Glomerular endothelial cell (primary cell): ENCODE data around the gene MBOAT7. TPM values are rescaled to one million over a fixed set of nuclear protein-coding genes. Genes with fewer than 3 reads are reported as not detected.

Experiments
- DNase-seq: peaks from one replicate; pipeline ENCODE4 v3.0.0-alpha.2; 2011; ENCODE audit warnings: low read depth, low spot score; ENCODE audit errors: extremely low read depth
- total RNA-seq: library from RNA; depleted of rRNA; stranded (reverse); fragments of >200 nt; gene quantifications from 2 replicates; pipeline ENCODE4 v1.2.3, GENCODE V29; 2015

Gene MBOAT7
- total RNA-seq, 1 donor from 2014 or later, result 354 TPM

DNA sequence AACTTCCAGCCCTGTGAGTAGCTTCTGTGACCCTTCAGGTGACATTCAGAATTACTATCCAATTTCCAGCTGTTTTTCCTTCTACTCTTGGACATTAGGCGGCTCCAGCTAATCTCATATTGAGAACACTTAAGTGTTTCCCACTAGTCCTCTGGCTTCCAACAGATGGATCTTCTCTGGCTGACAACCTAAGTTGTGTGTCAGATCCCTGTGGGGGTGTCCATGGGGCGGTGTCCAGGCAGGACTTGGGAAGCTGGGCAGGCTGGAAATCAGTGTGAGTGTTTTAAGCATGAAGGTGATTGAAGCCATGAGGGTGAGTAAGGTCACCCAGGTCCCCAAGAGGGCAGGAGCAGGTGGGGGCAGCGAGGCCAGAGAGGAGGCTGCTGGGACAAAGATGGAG lies 41.7 kb downstream of the MBOAT7 start:
- DNase-seq, result no peak

DNA sequence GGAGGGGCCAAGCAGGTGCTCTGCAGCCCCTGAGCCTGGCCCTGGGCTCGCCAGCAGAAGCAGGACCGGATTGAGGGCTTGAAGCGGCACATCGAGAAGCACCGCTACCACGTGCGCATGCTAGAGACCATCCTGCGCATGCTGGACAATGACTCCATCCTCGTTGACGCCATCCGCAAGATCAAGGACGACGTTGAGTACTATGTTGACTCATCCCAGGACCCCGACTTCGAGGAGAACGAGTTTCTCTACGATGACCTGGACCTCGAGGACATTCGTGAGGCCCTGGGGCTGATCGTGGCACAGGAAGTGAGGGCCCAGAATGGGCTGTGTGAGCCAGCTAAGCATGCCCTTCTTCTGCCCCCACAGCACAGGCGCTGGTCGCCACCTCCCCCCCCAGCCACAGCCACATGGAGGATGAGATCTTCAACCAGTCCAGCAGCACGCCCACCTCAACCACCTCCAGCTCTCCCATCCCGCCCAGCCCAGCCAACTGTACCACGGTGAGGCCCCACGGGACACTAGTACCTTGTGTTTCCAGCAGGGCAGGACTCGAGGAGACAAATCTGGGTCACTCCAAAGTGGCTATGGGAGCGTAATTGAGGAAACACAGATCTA lies 43.7 kb downstream of the MBOAT7 start:
- DNase-seq, result no peak

DNA sequence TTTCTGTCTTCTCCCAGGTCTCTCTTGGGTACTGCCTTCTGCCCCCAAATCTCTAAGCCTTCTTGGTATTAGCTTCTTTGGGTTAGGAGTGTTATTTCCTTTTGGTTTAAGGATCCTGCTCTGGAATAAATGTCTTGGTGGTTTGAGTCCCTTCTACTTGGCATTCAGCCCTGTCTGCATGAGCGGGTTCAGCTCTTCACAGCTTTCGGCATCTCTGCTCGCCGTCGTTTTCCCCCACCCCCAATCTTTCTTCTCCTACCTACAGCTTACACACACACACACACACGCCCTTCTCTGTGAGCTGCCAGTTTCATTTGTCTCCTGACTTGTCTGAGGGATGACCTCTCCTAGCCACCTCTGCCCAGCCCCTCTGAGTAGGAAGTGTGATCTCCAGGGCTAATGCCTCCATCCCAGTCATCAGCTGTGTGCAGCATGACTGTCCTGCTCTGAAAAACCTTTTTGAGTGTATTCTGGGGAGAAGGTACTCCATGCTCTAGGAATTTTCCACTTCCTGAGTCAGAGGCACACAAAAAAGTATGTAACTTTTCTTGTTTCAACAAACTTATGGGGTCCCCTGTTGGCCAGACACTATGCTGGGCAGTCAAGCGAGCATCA lies 47.1 kb downstream of the MBOAT7 start:
- no peak for DNase-seq

DNA sequence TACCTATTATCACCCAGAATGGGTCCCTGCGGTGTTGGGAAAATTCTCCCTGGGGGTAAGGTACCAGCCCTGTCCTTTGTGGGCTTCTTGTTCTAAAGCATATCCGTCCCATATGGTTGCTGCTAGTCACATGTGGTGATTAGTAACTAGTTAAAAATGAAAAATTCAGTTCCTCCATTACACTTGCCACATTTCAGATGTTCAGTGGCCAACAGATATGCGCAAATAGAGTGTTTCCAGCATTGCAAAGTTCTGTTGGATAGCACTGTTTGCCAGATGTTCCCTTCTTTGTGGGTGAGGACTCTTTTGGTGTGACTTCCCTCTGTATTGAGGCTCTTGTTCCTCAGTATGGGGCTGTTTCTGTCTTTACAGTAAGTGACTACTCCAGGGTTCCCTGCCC lies 48.0 kb downstream of the MBOAT7 start:
- DNase-seq, result no peak

DNA sequence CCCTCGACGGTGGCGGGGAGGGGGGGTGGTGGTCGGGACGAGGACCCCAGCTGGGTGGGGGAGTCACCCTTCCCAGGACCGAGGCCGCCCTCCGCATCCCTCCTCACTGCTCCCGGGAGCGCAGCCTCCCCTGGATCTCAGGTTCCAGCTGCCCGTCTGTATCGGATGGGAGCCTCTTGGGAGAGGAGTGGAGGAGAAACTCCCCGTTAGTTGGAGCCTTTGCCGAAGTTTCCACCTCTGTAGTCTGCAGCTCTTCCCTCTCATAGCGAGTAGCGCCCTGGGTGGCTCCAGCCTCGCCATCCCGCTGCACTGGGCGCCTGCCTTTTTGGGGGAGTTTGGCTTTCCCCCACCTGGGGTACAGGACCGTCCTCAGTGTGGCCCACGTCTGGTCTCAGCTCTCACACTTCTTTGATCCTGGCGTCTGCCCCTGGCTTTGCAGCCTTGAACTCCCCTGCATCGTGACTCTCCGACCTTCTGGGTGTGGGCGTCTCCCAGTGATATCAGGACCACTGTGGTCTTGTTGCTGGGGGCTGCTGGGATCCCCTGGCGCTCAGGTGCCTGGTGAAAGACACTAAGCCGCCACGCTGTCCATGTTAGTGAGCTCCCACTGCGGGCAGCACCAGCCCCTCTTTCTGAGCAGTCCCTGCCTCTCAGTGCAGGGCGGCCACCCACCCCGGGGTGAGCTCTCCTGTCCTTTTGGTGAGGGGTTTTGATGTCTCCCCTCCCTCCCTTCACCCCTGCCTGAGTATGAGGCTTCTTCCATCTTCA lies 50.7 kb downstream of the MBOAT7 start:
- DNase-seq, result no peak

DNA sequence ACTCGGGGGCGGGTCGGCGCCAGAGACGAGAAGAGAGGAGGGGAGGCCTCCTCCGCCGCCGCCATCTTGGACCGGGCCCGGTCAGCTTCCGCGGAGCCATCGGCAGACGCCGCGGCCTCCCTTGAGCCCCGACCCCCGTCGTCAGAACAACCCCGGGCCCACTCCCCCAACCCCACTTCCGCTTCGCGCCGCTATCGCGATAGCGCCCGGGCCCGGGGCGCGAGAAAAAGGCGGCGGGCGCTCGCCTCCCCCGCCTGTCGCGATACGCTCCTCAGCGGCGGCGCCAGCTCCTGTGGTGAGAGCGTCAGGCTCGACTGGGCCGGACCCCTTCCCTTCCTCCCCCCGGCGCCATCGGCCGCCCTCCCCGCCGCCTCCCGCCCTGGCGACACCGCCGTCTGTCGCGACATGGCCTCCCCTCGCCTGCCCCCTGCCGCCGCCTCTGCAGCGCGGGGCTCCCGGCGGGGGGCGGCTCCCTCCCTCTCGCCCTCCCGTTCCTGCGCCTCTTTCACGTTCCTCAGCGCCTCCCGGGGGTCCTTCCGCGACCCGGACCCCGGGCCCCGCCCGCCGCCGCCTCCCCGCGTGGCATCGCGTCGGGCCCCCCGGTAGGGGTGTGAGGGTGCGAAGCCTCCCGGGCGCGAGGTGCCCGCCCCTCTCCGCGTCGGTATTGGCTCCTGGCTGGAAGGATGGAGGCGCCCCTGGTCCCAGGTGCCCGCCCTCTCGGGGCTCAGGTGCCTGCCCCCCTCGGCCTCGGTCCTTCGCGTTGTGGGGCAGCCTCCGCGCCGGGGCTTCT lies 51.5 kb downstream of the MBOAT7 start, which contains the start of gene CNOT3:
Gene CNOT3 (plus strand): TSS at position 64 of the 790 bp plus-strand sequence. CDS start 5,217 bp downstream, outside the sequence.
- DNase-seq, result no peak

DNA sequence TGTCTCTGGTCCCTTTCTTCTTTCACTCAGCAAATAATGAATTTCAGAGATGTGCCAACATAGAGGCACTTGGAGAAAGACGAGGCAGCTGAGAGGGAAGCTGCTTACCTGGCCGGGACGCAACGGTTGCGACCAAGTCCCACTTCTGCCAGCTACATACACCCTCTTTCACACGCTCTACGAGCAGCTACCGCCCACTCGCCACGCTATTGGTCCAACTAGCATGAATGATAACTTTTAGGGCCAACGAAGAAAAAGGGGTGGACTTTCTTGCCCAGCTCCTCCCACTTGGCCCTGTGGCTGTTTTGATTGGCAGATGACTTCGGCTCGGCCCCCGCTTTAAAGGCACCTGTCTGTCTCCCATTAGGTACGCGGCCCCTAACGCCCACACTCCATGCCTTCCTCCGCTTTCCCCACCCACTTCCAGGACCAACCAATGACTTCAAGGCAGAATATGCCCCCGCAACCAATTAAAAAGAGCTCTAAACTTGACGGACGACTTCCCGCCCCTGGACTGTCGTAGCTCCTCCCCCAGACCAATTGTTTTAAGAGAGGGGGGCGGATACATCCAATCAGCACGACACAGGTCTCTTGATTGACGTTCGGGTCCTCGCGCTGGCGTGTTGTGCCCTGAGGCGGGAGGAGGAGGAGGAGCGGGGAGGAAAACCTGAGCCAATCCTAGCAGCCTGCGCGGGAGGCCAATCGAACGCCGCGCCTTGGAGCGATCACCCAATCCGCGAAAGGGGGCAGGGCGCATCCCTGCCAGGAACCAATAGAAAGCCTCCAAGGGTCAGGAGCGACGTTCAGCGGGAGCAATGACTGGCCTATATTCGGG lies 52.3 kb downstream of the MBOAT7 start:
- peak; percentile 100 for DNase-seq

DNA sequence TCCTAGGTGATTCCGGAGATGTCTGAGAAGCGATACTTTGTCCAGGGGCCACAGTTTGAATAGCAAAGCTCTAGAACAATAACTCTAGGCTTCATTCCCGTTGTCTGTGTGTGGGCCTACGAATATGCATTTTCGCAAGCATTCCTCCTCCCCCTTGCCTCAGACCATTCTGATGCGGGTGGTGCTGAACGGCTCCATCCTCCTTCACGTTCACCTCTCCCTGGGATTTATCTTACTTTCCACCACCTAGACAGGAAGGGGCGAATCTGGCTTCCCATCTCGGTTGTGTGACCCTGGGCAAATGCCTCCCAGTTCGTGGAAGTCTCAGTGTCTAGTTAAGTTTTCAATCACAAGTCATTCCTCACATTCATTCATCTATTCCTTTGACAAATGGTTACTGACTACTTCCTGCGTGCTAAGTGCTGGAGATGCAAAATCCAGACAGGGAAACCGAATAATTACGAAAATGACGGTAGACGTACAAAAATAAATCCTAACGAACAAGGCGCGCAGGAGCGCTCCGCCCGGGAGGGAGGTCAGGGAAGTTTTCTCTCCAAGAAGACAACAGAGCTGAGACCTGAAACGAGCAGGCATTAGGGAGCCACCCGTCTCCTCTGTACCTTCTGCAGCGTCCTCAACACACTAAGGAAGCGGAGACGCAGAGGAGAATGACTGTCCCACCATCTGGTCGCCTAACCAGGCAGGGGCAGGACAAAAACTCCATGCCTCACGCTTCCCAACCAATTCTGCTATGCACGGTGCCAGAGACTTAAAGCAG lies 53.1 kb downstream of the MBOAT7 start:
- DNase-seq, result no peak

DNA sequence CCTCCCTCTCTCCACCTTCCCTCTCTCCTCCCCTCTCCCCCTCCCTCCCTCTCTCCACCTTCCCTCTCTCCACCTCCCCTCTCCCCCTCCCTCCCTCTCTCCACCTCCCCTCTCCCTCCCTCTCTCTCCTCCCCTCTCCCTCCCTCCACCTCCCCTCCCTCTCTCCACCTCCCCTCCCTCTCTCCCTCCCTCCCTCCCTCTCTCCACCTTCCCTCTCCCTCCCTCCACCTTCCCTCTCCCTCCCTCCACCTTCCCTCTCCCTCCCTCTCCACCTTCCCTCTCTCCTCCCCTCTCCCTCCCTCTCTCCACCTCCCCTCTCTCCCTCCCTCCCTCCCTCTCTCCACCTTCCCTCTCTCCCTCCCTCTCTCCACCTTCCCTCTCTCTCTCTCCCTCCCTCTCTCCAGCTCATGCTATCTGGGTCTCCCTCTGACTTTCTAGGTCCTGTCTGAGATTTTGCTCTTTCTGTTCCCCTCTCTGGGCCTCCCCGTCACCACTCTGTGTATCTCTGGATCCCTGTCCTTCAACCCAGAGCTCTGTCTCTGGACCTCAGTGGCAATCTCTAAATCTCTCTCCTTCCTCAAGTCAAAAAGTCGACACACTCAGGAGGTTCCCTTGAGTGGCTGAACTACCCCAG lies 55.3 kb downstream of the MBOAT7 start:
- no peak for DNase-seq

DNA sequence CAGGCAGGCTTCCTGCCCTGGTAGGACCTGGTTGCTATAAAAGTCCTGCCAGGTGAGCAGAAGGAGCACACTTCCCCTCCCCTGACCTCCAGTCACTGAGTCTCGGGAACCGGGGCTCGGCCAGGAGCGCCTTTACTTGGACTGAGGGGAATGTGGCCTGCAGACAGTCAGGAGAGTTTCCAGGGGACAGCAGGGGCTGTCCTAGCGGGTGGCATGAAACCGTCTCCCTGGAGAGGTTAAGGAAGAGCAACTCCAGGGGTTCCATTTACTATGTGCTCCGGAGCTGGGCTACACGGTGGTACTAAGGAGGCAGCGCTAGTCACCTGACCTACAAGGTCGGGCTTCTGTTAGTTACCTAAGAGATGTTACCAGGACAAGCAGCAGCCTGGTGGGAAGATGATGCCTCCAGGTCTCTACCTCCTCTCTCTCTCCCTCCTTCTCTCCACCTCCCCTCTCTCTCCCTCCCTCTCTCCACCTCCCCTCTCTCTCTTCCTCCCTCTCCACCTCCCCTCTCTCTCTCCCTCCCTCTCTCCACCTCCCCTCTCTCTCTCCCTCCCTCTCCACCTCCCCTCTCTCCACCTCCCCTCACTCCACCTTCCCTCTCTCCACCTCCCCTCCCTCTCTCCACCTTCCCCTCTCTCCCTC lies 55.9 kb downstream of the MBOAT7 start:
- no peak for DNase-seq

DNA sequence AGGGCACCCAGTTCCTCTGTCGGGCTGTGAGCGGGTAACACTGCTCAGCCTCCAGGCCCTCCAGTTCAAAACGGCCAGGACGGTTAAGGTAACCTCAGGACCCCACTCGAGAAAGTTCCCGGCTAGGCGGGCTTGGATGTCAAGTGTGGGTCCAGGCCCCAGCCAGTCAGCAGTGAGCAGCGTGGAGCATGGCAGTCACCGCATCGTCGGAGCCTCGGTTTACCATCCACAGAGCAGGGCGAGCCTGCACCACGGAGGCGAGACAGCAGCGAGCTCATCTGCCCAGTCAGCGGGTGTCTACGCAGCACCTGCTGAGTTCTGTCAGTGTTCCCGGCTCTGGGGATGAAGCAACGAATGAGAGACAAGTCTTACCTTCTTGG lies 59.8 kb downstream of the MBOAT7 start:
- DNase-seq, result no peak

DNA sequence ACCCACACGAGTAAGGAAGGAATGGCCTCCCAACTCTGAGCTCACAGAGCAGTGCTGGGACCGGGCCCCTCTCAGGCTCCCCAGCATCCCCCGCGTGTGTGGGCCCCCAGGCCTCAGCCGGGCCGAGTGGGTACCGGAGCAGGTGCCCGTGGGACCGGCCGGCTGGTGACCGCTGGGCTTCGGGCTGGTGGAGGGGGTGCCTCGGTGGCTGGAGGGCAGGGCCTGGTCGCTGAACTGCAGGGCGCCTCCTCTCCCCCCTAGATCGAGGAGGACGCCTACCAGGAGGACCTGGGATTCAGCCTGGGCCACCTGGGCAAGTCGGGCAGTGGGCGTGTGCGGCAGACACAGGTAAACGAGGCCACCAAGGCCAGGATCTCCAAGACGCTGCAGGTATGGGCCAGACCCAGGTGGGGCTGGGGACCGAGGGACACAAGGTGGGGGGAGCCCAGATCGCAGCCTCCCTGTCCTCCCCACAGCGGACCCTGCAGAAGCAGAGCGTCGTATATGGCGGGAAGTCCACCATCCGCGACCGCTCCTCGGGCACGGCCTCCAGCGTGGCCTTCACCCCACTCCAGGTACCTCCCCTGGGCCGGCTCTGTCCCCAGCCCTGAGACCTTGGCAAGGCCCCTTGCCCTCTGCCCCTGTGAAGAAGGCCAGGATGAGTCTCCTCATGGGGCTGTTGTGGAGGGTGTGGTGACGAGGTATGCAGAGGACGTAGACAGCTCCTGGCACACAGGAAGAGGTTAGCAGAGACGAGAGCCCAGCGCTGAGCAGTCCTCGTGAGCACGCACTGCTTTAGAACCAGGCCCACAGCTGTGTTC lies 60.4 kb downstream of the MBOAT7 start:
- no peak for DNase-seq

DNA sequence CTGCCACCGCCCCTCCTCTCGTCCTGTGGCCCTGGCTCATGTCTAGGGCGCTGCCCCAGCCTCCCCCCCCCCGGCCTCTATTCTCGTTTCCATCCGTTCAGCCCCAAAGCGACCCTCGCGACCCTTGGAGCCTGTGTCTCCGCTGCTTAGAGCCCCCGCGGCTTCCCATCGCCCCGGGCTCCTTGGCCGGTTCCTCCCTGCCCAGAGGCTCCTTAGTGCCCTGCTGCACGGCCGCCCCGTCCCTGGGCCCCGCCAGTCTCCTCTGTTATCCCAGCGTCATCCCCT lies 61.0 kb downstream of the MBOAT7 start:
- DNase-seq, result no peak

DNA sequence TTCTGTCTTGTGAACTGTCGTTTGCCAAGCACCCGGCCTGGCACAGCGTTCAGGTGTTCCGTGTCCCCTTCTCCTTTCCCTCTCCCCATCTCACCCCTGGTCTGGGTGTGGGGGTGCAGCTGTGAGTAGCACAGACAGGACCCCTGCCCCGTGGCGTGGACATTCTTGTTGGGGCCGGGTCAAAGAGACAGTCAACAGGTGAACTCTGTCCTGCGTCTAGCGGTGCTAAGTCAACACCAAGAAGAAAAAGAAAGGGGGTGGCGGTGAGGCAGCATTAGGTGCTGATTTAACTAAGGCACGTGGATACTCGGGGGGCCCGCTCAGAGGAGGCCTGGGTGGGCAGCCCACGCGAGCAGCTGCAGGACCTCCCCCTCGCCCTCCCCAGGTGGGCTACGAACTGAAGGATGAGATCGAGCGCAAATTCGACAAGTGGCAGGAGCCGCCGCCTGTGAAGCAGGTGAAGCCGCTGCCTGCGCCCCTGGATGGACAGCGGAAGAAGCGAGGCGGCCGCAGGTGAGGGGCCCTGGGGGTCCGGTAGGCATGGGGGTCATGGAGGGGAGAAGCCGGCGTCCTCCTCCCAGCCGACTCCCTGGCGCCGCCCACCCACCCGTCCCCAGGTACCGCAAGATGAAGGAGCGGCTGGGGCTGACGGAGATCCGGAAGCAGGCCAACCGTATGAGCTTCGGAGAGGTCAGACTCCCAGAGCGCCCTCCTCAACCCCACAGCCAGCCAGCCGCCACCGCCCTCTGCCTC lies 61.5 kb downstream of the MBOAT7 start:
- no peak for DNase-seq

DNA sequence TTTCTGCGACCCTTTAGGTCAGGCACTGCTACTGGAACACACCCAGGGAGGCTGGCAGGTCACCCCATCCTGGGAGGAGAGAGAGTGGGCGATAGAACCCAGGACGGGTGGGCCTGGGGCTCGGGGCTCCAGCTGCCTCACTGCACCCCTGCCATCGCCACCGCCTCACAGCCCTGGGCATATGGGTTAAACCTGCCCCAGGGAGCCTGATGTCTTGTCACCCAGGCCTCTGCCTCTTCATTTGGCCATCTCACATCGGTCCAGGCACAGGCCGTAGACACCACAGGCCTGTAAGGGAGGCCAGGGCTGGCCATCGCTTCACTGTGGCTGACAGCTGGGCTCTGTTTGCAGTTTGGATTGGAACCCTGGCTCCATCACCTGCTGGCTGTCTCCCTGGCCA lies 63.7 kb downstream of the MBOAT7 start:
- DNase-seq, result no peak

DNA sequence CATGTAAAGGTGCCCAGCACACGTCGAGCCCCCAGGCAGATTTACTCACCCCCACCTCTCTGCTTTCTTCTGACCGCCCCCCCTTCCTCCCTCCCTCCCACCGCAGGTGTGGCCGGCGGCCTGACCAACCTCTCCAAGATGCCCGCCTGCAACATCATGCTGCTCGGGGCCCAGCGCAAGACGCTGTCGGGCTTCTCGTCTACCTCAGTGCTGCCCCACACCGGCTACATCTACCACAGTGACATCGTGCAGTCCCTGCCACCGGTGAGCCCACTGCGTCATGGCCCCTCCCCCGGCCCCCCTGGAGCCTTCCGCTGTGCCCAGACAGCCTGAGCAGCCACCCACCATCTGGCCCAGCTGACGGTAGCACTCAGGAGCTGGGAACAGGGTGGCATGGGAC lies 65.0 kb downstream of the MBOAT7 start:
- no peak for DNase-seq

DNA sequence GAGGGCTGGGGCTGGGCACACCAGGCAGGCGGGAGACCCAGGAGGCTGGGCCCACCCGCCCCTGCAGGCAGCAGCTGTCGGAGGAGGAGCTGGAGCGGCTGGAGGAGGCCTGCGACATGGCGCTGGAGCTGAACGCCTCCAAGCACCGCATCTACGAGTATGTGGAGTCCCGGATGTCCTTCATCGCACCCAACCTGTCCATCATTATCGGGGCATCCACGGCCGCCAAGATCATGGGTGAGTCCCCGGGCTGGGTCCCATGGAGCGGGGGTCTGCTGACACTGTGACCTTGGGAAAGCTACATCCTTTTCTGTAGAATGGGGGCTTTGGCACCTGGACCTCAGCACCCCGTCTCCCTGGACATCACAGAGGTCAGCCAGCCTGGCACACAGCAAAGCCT lies 65.7 kb downstream of the MBOAT7 start:
- no peak for DNase-seq
